Measurements from ENCODE around the gene RFESD.

GRCh38 chr5:95704150-95704549, 57.6 kb downstream of the RFESD start:
- TF ChIP-seq POLR2A (IDR thresholded peaks at IDR 0.05) (no peak), CTCF (IDR thresholded peaks at IDR 0.05) (no peak)
